ENCODE measurements around the gene SMG1.
"Not testable (repeated sequence)": the region's sequence is repeated elsewhere in the genome, so short reads cannot be mapped to it uniquely, and the experiment has no call there.

The SMG1 gene

DNA sequence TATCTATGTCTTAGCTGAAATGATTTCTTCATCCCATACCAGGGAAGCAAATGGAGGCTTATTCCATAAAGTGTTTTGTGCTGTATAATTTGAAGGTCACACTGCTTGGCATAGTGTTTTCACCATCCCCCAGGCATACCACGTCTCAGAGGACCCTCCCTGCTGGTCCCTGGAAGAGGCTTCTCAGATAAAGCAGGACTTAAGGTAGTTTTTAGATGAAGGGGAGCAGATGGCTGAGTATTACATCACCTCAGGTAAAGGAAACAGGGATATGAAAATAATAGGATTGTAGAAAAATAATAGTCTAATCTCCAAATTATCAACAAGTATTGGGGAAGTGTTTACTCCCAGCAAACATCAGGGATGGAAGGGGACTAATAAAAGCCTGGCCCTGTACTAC lies 7.3 kb upstream of the SMG1 start:
- DNase-seq (ENCODE audit: low spot score): no peak

DNA sequence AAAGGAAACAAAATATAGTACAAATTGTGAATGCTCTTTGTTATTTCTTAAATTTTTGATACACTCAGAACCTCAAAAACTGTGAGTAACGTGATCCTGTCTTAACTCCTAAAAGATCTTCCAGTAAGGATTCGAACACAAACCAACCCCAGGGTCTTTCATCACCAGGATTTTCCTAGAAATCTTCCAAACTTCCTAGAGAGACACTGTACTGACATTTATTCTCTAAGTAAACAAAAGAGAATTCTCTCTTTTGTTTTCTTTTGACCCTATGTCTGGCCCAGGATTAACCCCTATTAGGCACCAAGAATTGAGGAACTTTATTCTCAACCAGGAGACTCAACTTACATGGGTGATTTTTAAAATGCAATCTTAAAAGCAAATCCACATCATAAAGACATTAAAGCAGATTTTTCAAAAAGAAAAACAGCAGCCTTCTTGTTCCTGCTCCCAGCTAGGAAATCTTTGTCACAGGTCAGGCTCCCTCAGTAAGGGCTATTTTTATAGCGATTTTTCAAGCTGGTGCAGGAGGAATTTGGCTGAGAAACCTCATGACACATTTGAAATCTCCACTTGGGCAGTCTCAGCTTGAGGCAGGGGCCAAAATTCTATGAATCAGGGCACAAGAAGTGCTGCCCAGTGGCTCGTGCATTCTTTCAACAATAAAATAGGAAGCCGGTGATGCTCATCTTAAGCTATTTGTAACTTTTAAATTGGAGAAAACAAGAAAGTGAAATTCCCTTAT lies 6.2 kb upstream of the SMG1 start:
- DNase-seq (ENCODE audit: low spot score): no peak

- DNase-seq (ENCODE audit: low spot score): no peak
These were observed 5.5 kb upstream of the SMG1 start for GRCh38 chr16:18931756-18932155.

DNA sequence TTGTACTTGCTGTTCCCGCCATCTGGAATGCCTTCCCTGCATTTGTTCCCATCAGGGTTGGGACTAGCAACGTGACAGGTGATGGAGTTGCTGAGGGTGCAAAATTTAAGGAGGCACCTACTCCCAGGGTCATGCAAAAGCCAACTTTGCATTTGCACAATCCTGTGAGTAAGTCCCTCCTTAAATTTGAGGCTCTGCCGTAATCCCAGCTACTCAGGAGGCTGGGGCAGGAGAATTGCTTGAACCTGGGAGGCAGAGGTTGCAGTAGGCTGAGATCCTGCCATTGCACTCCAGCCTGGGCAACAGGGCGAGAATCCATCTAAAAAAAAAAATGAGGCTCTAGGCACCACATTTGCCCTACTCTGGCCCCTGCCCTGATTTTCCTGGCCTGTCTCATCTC lies 3.9 kb upstream of the SMG1 start:
- not testable (repeated sequence) for DNase-seq (ENCODE audit: low spot score)

DNA sequence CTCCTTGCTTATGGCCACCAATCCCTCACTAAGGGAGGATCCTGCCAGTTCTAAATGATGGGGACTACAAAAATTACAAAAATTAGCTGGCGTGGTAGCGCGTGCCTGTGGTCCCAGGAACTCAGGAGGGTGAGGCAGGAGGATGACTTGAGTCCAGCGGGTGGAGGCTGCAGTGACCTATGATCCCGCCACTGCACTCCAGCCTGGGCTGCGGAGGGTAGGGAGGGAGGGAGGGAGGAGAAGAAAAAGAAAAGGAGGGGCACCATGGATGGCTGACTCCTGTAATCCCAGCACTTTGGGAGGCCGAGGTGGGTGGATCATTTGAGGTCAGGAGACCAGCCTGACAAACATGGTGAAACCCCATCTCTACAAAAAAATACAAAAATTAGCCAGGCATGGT lies 1.9 kb upstream of the SMG1 start:
- not testable (repeated sequence) for DNase-seq (ENCODE audit: low spot score)

GRCh38 chr16:18925215-18925985 lies 808 bp downstream of the SMG1 start:
- peak; percentile 57 for DNase-seq (ENCODE audit: low spot score)

- peak; percentile 35 for DNase-seq (ENCODE audit: low spot score)
These were observed 2.3 kb downstream of the SMG1 start for GRCh38 chr16:18923935-18924334.

- peak; percentile 65 for DNase-seq (ENCODE audit: low spot score)
These were observed 3.1 kb downstream of the SMG1 start for GRCh38 chr16:18923124-18923523.

DNA sequence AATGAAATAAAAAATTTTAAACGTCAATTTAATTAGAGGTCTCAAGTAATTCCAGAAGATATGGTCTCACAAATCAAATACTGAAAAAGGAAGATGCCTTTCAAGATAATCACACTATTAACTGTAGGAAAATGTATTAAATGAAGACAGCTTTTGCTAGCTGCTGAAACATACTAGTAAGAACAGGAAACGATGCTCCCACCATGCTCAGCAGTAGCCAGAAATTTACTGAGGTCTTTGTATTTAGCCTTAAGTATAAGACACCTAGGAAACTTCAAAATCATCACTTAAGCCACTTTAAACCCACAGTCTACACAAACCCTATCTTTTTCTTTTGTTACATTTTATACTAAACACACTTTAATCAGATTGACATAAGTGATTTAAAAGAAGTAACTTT lies 16.6 kb downstream of the SMG1 start:
- not testable (repeated sequence) for DNase-seq (ENCODE audit: low spot score)

- not testable (repeated sequence) for DNase-seq (ENCODE audit: low spot score)
These were observed 17.5 kb downstream of the SMG1 start for GRCh38 chr16:18908716-18909115.

- not testable (repeated sequence) for DNase-seq (ENCODE audit: low spot score)
These were observed 23.4 kb downstream of the SMG1 start for GRCh38 chr16:18902778-18903177.

- DNase-seq (ENCODE audit: low spot score): not testable (repeated sequence)
These were observed 24.2 kb downstream of the SMG1 start for GRCh38 chr16:18902044-18902443.

DNA sequence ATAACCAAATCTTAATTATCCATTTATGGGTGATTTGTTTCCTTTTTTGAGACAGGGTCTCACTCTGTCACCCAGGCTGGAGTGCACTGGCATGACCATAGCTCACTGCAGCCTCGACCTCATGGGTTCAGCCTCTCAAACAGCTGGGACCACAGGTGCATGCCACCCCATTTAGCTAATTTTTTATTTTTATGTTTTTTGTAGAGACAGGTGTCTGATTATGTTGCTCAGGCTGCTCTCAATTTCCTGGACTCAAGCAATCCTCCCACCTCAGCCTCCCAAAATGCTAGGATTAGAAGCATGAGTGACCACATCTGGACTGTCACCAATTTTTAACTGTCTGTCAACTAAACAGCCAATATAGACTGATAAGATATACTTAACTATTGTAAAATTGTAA lies 25.0 kb downstream of the SMG1 start:
- DNase-seq (ENCODE audit: low spot score): not testable (repeated sequence)

- DNase-seq (ENCODE audit: low spot score): not testable (repeated sequence)
These were observed 41.8 kb downstream of the SMG1 start for GRCh38 chr16:18884456-18884855.

- not testable (repeated sequence) for DNase-seq (ENCODE audit: low spot score)
These were observed 48.5 kb downstream of the SMG1 start for GRCh38 chr16:18877734-18878133.

- DNase-seq (ENCODE audit: low spot score): not testable (repeated sequence)
These were observed 48.9 kb downstream of the SMG1 start for GRCh38 chr16:18877259-18877658.

DNA sequence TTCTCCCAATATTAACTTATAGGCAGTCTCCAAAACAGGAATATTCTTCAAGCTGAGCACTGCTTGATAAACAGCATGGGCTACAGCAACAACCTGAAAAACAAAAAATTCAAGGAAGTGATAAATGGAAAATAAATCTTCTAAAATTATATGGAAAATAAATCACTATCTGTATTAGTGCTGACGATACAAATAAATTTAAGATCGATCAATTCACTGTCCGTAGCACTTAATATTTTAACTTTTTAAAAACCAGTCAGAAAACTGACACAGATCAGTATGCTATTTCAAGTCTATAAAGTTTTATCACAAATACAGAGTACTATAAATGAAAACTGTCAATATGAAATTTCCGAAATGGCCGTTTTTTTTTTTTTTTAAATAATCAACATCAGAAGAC lies 49.9 kb downstream of the SMG1 start:
- not testable (repeated sequence) for DNase-seq (ENCODE audit: low spot score)

DNA sequence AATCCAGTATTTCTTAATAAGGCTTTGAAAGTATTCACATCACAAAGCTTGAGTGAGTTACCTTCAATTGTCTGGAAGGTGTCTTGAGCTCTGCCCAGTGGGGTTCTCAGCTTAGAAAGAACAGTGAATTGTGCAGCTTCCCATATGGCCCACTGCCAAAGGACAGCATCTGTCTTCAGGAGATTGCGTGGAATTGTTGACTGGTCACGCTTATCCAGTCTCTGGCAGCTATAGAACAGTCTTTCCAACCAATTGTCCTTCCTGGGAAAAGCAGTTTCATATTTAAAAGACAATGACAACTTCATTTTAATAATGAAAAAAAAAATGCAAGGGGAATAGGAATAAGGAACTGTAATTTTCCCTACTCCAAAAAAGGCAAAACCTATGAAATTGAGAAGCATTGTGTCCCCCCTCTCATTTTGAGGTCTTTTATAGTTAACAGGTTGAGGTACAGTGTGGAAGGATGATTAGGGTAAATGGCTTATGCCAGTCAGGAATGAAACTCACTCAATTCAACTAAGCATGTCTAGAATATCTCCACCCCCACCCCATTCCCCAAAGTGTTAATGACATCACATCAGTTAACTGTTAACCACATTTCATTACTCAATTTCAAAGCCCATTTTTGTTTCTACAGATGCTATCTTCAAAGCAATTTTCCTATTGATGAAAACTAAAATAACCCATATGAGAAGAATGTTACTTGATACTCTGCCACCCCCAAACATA lies 57.0 kb downstream of the SMG1 start:
- DNase-seq (ENCODE audit: low spot score): not testable (repeated sequence)

DNA sequence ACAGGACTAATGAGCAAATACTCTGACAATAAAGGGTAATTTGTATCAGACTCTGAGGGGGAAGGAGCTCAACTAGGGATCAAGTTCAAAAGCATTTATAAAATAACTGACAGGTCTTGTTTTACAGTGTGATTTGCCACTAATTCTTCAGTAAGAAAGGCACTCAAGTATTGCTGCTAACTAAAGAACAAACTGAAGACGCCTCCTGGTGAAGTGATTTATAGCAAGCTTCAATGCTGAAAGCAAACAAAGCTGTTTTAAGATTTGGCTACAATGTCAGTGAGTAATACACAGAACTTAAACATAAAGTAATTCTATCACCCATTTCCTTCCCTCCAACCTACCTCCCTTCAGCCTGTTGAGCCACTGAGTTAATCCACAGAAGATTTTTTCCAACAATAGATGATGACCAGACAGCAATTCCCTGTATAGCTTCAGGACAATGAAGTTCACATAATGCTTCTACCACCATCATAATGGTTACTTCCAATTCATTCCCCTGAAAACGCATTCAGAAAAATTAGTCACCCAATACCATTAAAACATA lies 59.9 kb downstream of the SMG1 start:
- DNase-seq (ENCODE audit: low spot score): not testable (repeated sequence)

DNA sequence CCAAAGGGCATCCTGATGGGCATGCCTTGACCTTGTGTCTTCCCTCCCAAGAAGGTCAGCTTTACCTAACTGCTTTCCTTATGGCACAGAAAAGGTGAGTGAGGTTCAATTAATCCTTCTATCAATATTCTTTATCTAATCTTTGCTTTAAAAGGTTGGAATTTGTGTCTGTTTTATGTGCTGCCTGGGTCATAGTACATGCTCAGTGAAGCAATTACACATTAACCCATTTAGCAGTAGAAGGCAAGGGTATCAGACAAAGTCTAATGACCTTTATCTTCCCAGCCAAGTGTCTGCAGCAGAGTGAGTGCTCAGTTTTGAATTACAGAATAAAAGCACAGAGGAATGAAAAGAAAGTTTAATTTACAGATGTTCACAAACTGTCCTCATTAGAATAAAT lies 63.3 kb downstream of the SMG1 start:
- DNase-seq (ENCODE audit: low spot score): not testable (repeated sequence)

DNA sequence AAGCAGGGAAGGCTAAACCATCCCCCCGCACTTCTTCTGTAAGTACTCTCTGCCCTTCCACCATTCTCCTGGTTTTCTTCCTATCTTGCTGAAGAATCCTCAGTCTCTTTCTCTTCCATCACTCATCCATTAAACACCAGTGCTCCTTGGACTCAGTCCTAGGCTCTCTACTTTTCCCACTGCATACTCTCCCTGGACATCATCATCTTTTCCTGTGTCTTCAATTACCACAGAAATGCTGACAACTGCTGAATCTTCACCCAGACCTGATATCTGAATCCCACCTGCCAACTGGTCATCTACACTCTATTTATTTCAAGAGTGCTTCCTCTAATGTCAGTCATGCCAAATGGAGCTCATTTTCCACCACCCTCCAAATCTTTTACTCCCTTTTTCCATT lies 71.0 kb downstream of the SMG1 start:
- DNase-seq (ENCODE audit: low spot score): no peak

DNA sequence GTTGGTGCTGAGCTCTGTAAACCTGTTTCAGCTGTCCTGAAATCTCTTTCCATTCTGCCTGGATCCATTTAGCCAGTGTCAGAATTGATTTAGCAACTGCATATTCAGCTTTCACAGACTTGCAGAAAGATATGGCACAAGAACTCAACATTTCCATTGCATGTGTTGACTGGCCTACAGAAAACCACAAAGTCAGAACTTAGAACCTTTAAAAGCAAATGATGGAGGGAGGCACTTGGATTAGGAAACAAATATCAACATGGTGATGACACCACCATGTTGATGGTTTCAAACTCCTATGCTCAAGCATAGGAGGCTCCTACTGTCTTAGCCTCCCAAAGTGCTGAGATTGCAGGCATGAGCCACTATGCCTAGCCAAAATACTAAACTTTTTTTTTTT lies 72.5 kb downstream of the SMG1 start:
- no peak for DNase-seq (ENCODE audit: low spot score)

Measured in activated CD4-positive, alpha-beta T cell treated with anti-CD3 and anti-CD28 coated beads, Interleukin-2, Interleukin-4, amounts not matched to agents 100 ng/mL and 50 ng/mL, durations not matched to agents 16 hours and 8 hours (primary cell).